Left cardiac atrium (tissue), 4 donors: ENCODE measurements around the gene PANK4. TPM values are rescaled to one million over a fixed set of nuclear protein-coding genes. Genes with fewer than 3 reads are reported as not detected.
A peak's percentile ranks its signal among the peaks of the same experiment; 100 is the strongest.
"Not testable (repeated sequence)": the region's sequence is repeated elsewhere in the genome, so short reads cannot be mapped to it uniquely, and the experiment has no call there.

Source experiments
- ATAC-seq, 2 donors: fragments of 200-7000 bp; cut with Tn5 transposase; one replicate each; pipeline ENCODE4 v1.9.1; 2020; ENCODE audit warnings: mild to moderate bottlenecking in 2 of 2, moderate library complexity in 2 of 2
- DNase-seq: peaks from one replicate; pipeline ENCODE4 v3.0.0-alpha.2; 2020
- intact Hi-C, 2 donors: fragments of 100-400 bp; cut with DNase I; formaldehyde crosslinking; loops; one replicate each; pipeline versions ENCODE4 v1.14.1 to v1.15.1; 2022 to 2023
- total RNA-seq, 2 donors: library from RNA; stranded (reverse); fragmentation: NEBNext Ultra II Directional; extraction: Animal tissue kit (Norgen Biotek cat#: 25700); gene quantifications; one replicate each; pipeline ENCODE4 v1.2.1, GENCODE V29; 2021
- donor health status: DM: no; HTN: yes; CAD: no.
- donor health status: DM: no; HTN: yes; CAD: no; lungs with severe emphysema.
- donor health status: DM: yes; HTN: yes; CAD: no.
- donor health status: Dilated cardiomyopathy.

The PANK4 gene
- total RNA-seq, 2 donors from 2014 or later = 37.5 to 40.6 TPM

DNA sequence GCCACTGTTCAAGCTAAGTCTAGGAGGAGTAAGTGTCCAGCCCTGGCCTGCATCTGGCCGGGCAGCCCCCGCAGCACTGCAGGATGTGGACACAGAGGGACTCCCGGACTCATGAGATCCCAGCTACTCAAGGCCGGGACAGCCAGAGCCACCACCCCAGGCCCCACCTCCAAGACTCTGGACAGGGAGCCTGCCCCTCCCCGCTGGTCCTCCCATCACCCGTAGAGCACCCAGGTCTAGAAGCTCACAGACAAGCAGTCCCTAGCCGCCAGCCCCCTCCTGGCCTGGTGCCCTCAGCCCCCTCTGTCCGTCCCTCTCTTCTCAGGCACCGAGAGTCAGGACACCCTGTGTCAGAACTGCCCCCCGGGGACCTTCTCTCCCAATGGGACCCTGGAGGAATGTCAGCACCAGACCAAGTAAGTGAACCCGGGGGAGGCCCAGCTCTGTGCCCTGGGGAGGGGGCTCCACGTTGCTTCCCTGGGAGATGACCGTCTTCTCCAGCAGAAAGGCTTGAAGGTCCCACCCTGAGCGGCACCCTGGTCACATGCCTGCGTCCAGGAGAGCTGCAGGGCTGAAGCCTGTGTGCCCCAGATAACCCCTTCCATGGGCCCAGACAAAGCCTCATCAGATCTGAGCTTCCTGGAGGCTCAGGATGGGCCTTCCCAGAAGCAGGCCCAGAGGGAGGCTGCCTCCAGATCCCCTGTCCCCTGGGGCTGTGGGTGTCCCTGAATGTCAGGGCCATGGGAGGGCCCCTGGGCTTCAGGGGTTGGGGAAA is 34.1 kb upstream of the PANK4 start:
- intact Hi-C loops = no loop called here
- DNase-seq = no peak
- ATAC-seq = no peak

DNA sequence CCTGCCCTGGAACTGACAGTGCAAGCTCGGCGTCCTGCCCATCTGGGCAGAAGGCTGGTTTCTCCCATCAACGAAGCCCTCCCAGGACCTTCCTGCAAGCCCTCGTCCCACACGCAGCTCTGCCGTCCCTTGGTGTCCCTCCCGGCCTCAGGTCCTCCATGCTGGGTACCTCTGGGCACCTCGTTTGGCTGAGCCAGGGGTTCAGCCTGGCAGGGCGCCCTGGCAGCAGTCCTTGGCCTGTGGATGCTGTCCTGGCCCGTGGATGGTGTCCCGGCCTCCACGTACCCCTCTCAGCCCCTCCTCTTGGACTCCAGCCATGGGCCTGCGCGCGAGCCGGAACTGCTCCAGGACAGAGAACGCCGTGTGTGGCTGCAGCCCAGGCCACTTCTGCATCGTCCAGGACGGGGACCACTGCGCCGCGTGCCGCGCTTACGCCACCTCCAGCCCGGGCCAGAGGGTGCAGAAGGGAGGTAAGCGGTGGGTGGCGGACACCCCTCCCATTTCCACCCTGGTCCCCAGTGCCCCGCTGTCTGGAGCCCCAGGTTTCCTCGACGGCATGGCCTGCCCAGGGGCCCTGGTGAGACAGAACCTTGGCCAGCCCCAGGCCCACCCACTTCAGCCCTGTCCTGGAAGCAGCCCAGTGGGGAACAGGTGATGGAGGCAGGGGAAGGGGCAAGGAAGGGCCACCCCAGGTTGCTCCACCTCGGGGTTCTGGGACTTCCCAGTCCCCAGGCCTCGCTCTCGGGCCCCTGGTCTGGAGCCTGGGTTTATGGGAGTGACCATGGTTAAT is 33.3 kb upstream of the PANK4 start:
- intact Hi-C loops = no loop called here
- no peak for DNase-seq
- no peak for ATAC-seq

GRCh38 chr1:2558861-2559260 is 32.5 kb upstream of the PANK4 start:
- no peak for ATAC-seq
- intact Hi-C loops = no loop called here
- no peak for DNase-seq

- no peak for DNase-seq
- intact Hi-C loops = no loop called here
- no peak for ATAC-seq
Observed at GRCh38 chr1:2558420-2558819, 32.0 kb upstream of the PANK4 start.

- intact Hi-C loops = no loop called here
- no peak for DNase-seq
- ATAC-seq = no peak
Observed at GRCh38 chr1:2557482-2558400, 31.3 kb upstream of the PANK4 start.

DNA sequence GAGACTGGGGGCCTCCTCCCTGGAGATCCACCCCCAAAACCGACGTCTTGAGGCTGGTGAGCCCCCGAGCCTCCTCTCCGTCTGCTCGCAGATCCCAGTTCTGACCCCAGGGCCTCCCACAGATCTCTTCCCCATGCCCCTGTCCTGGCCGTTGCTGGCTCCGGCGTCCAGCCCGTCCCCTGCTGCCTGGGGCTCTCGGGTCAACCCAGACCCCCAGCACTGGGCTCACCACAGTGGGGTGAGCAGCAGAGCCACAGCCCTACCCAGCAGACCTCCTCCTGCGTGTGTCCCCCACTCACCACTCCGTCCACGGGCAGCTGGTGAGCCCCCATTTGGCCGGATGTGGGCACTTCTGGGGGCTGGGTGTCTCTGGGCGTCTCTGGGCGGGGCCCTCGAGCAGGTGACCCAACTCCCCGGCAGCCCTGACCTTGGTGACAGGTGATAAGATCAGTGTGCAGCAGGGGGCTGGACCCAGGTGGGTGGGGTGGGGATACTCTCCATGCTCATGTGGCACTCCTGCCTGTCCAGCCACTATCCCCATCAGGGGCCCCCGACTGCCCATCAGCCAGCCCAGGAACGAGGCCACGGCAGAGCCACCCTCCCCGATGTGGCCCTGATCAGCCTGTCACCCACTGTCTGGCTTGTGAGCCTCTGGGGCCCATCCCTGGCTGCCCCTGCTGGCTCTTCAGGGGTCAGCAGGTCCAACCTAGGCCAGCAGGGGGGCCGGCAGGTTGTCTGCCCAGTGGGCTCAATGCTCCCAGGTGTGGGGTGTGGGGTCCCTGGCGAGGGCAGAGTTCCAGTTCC is 30.5 kb upstream of the PANK4 start:
- no peak for DNase-seq

GRCh38 chr1:2556277-2556677 is 29.9 kb upstream of the PANK4 start, which contains the start of gene TNFRSF14:
Gene TNFRSF14 (plus strand): TSS chr1:2556371. CDS start chr1:2556665, 294 bp downstream.
- intact Hi-C loops = no loop called here
- ATAC-seq = peak; percentile 51 to 59
- DNase-seq = no peak

More for the DNA sequence above, 30.5 kb upstream of the PANK4 start:
- intact Hi-C loops = no loop called here
- peak; percentile 8 to 9 for ATAC-seq

DNA sequence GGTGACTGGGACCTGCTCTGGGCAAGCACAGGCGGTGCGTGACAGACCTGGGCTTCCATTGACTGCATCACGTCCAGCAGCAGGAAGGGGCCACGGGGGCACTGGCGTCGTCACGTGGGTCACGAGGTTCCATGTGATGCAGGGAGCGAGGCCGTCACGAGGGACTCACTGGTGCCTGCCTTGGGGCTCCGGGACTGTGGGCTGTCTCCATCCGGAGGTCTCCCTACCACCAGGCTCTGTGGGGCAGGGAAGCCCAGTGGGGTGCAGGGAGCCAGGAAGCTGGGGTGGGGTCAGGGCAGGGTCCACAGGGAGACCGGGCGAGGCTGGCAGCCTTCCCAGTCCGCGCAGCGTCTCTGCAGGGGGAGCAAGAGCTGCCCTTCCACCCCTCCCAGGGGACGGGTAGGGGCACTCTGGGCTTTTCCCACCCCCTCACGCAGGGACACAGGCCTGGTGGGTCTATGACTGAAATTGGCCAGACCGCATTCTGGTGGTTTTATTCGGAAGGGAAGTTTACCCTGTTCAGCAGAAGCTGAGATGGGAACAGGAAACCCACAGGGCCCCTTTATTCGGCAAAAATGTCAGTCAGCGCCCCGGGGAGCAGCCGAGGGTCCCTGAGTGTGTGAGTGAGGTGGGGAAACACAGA is 29.4 kb upstream of the PANK4 start:
- intact Hi-C loops = no loop called here
- peak; percentile 56 to 79 for ATAC-seq
- DNase-seq = peak; percentile 79

- no peak for DNase-seq
- intact Hi-C loops = no loop called here
- ATAC-seq = no peak
Observed at GRCh38 chr1:2554621-2555387, 28.4 kb upstream of the PANK4 start.

DNA sequence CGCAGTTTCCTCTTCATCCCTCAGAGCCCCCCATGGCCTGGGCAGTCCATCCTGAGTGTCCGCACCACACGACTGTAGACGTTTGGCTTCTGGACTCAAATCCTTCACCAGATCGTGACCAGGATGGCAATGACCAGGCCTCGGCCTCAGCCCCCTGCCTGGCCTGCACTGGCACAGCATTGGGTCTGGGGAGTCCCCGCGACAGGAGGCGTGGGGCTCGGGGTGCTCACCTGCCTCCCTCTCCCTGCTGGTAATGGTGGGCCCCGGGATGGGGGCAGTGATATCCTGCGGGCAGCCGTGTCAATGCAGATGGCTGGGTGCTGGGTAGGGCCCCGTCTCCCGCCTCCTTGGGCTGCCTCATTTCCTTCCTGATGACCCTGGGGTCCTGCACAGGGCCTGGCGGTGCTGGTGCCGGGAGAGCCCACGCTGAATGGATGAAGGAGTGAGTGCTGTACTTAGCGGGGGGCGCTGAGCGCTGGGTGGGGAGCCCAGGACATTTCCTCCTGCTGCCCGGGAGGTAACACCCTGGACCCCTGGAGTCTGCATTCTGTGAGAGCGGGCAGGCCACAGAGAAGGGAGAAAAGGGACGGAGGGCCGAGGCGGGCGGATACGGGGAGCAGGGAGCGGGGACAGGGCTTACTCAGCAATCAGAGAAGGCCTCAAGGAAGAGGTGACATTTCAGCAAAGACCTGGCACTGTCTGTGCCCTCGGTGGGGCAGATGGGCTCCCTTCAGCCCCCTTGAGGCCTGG is 27.6 kb upstream of the PANK4 start:
- intact Hi-C loops = no loop called here
- ATAC-seq (no peak), DNase-seq (no peak)

DNA sequence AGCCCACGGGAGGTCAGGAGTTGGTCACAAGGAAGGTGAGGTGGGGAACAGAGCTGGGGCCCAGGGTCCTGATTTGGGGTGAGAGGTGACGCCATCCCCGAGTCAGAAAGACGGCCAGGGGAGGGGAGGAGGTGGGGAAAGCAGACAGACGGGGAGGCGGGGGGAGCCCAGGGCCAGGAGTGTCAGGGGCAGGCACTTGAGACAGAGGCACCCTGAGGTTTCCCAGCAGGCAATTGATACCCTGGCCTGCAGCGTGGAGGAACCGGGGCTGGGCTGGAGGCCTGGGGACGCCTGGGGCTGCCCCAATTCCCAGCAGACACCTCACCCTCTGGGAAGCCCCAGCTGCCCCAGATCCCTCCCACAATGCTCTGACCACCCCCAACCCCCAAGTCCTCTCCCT is 26.7 kb upstream of the PANK4 start:
- DNase-seq, ATAC-seq, intact Hi-C loops: not testable (repeated sequence)

- DNase-seq (no peak), ATAC-seq (no peak)
Observed at GRCh38 chr1:2552189-2552588, 25.8 kb upstream of the PANK4 start.

DNA sequence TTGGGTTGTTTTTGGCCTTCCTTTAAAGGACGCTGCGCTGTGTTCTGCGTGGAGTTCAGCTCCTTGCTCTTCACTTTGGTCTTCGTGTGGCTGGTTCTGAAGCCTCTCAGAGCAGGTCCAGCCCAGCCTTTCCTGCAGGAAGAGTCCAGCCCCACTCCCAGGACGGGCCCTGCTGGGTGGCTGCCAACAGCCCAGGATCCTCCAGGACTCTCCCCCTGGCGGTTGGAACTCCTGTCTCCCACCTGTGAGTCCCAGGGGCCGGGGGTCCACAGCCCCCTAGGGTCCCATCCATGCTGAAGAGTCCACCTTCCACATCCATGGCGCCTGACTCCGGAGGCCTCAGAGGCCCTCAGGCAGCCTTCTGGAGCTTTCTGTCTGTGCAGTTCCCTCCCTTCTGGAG is 25.1 kb upstream of the PANK4 start:
- DNase-seq, intact Hi-C loops, ATAC-seq: not testable (repeated sequence)

More at GRCh38 chr1:2552189-2552588, 25.8 kb upstream of the PANK4 start:
- intact Hi-C loops = no loop called here

DNA sequence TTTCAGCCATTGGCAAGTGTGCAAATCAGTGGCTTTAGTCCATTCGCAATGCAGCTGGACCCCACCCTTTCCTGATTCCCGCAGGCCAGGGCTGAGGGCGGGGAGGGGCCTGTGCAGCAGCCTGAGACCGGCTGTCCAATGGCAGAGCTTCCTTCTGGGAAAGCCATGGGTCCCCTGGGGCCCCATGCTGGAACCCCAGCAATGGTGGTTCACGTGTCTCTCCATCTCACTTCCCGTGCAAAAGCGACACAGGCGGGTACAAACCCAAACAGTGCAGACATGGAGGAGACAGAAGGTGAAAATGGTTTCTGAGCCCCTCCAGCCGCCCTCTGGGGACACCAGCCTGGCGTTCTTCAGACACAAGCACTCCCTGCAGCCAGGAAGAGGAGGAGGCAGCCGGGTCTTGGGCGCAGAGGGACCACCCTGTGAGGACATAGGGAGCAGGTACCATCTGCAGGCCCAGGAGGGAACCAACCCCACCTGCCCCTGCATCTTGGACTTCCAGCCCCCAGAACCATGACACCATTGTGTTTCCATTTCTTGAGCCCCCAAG is 24.0 kb upstream of the PANK4 start:
- ATAC-seq, DNase-seq, intact Hi-C loops: not testable (repeated sequence)

- not testable (repeated sequence) for DNase-seq, ATAC-seq
- intact Hi-C loops = loop anchor here in 1 of 2 donors (2.0 kb wide), 1 partner anchor 135 kb away; no protein-coding TSS in a partner anchor
Observed at GRCh38 chr1:2549367-2550029, 23.1 kb upstream of the PANK4 start.
